H9 (cell line): ENCODE data around the gene KRT31. TPM values are rescaled to one million over a fixed set of nuclear protein-coding genes. Genes with fewer than 3 reads are reported as not detected.

Experiments
- DNase-seq: peaks from one replicate; pipeline ENCODE4 v3.0.0-alpha.2; 2017
- H2AFZ ChIP-seq: one replicate; pipeline ENCODE4 v1.6.1; 2013; ENCODE audit warnings: mild to moderate bottlenecking, low read length, control low read depth, moderate library complexity
- H2AK5ac ChIP-seq: 2 replicates; pipeline ENCODE4 v1.6.1; 2013; ENCODE audit warnings: low read length, control low read depth, mixed read lengths; ENCODE audit not compliant: insufficient read length
- H2BK120ac ChIP-seq: one replicate; pipeline ENCODE4 v1.6.1; 2013; ENCODE audit warnings: low read depth, mild to moderate bottlenecking, low read length, control low read depth, inconsistent platforms; ENCODE audit not compliant: poor library complexity, severe bottlenecking
- H2BK12ac ChIP-seq: 2 replicates; pipeline ENCODE4 v1.6.1; 2013; ENCODE audit warnings: low read length, control low read depth, mixed read lengths, low read depth; ENCODE audit not compliant: insufficient read length
- H2BK15ac ChIP-seq: 2 replicates; pipeline ENCODE4 v1.6.1; 2013; ENCODE audit warnings: low read depth, low read length, control low read depth
- H2BK20ac ChIP-seq: one replicate; pipeline ENCODE4 v1.6.1; 2013; ENCODE audit warnings: low read depth, mild to moderate bottlenecking, low read length, control low read depth, inconsistent platforms; ENCODE audit not compliant: poor library complexity, severe bottlenecking
- H2BK5ac ChIP-seq: 2 replicates; pipeline ENCODE4 v1.6.1; 2013; ENCODE audit warnings: low read length, control low read depth, mixed read lengths; ENCODE audit not compliant: insufficient read length
- H3K14ac ChIP-seq: 2 replicates; pipeline ENCODE4 v1.6.1; 2013; ENCODE audit warnings: low read length, control low read depth; ENCODE audit not compliant: insufficient read depth
- H3K18ac ChIP-seq: 2 replicates; pipeline ENCODE4 v1.6.1; 2013; ENCODE audit warnings: low read depth, mild to moderate bottlenecking, mixed read lengths, low read length, control low read depth; ENCODE audit not compliant: insufficient read length
- H3K23ac ChIP-seq: 2 replicates; pipeline ENCODE4 v1.6.1; 2013; ENCODE audit warnings: low read length, control low read depth, mixed read lengths, low read depth; ENCODE audit not compliant: insufficient read length
- H3K23me2 ChIP-seq: 2 replicates; pipeline ENCODE4 v1.6.1; 2013; ENCODE audit warnings: low read depth, mild to moderate bottlenecking, mixed read lengths, low read length, control low read depth; ENCODE audit not compliant: insufficient read length, poor library complexity, severe bottlenecking
- H3K27ac ChIP-seq: 2 replicates; pipeline ENCODE4 v1.5.1; 2013; ENCODE audit warnings: low read length, control low read depth, mixed read lengths, low read depth; ENCODE audit not compliant: insufficient read length
- H3K27me3 ChIP-seq: 2 replicates; pipeline ENCODE4 v1.6.1; 2013; ENCODE audit warnings: low read length, control low read depth, inconsistent platforms; ENCODE audit not compliant: insufficient read depth
- H3K4ac ChIP-seq: 2 replicates; pipeline ENCODE4 v1.6.1; 2013; ENCODE audit warnings: low read depth, mild to moderate bottlenecking, control low read depth, inconsistent platforms, low read length, moderate library complexity
- H3K4me1 ChIP-seq: 2 replicates; pipeline ENCODE4 v1.6.1; 2013; ENCODE audit warnings: low read length, control low read depth, inconsistent platforms; ENCODE audit not compliant: insufficient read depth
- H3K4me2 ChIP-seq: 2 replicates; pipeline ENCODE4 v1.6.1; 2013; ENCODE audit warnings: low read length, control low read depth, mixed read lengths; ENCODE audit not compliant: insufficient read length, insufficient read depth
- H3K56ac ChIP-seq: 2 replicates; pipeline ENCODE4 v1.6.1; 2013; ENCODE audit warnings: low read depth, mild to moderate bottlenecking, mixed read lengths, low read length, control low read depth; ENCODE audit not compliant: insufficient read length
- H3K79me1 ChIP-seq: 2 replicates; pipeline ENCODE4 v1.6.1; 2013; ENCODE audit warnings: low read depth, mild to moderate bottlenecking, moderate library complexity, low read length, control low read depth, inconsistent platforms; ENCODE audit not compliant: insufficient read depth, poor library complexity, severe bottlenecking
- H3K79me2 ChIP-seq: 2 replicates; pipeline ENCODE4 v1.6.1; 2013; ENCODE audit warnings: low read length, control low read depth, inconsistent platforms; ENCODE audit not compliant: insufficient read depth
- H3K9ac ChIP-seq: 2 replicates; pipeline ENCODE4 v1.6.1; 2013; ENCODE audit warnings: low read length, control low read depth, mixed read lengths; ENCODE audit not compliant: insufficient read length; ENCODE audit errors: extremely low read depth
- H3K9me3 ChIP-seq: one replicate; pipeline ENCODE4 v1.6.1; 2013; ENCODE audit warnings: low read depth, low read length, inconsistent platforms; ENCODE audit not compliant: control insufficient read depth
- H3T11ph ChIP-seq: one replicate; pipeline ENCODE4 v1.6.1; 2013; ENCODE audit warnings: mild to moderate bottlenecking, low read length, control low read depth, inconsistent platforms
- H4K20me1 ChIP-seq: one replicate; pipeline ENCODE4 v1.6.1; 2013; ENCODE audit not compliant: control insufficient read depth, insufficient read length, insufficient read depth
- H4K5ac ChIP-seq: 2 replicates; pipeline ENCODE4 v1.6.1; 2013; ENCODE audit warnings: low read depth, mild to moderate bottlenecking, mixed read lengths, low read length, control low read depth; ENCODE audit not compliant: insufficient read length
- H4K8ac ChIP-seq: replicated peaks from 2 replicates; pipeline ENCODE4 v1.6.1; 2013; ENCODE audit warnings: low read length, control low read depth, mixed read lengths, low read depth; ENCODE audit not compliant: insufficient read length
- H4K91ac ChIP-seq: 2 replicates; pipeline ENCODE4 v1.6.1; 2013; ENCODE audit warnings: low read depth, mild to moderate bottlenecking, moderate library complexity, mixed read lengths, low read length, control low read depth; ENCODE audit not compliant: insufficient read length
- H3K27ac Mint-ChIP-seq, 3 experiments: 2 replicates in 2 of 3; 3 replicates in 1 of 3; pipeline ENCODE4 v1.8.0; 2020 to 2021; ENCODE audit warnings: mixed read lengths in 3 of 3, mild to moderate bottlenecking in 1 of 3, moderate library complexity in 1 of 3
- H3K27me3 Mint-ChIP-seq: 2 replicates; pipeline ENCODE4 v1.8.0; 2021; ENCODE audit warnings: low read depth, mild to moderate bottlenecking, moderate library complexity, mixed read lengths
- H3K36me3 Mint-ChIP-seq, 3 experiments: 2 replicates in 2 of 3; 3 replicates in 1 of 3; pipeline ENCODE4 v1.8.0; 2020 to 2021; ENCODE audit warnings: low read depth in 3 of 3, mixed read lengths in 3 of 3; ENCODE audit not compliant: insufficient read depth in 1 of 3
- H3K4me1 Mint-ChIP-seq, 2 experiments: 2 replicates each; pipeline ENCODE4 v1.8.0; 2020; ENCODE audit warnings: mixed read lengths in 2 of 2
- H3K4me3 Mint-ChIP-seq, 2 experiments: 2 replicates in 1 of 2; 3 replicates in 1 of 2; pipeline ENCODE4 v1.8.0; 2020 to 2021; ENCODE audit warnings: mild to moderate bottlenecking in 2 of 2, mixed read lengths in 2 of 2, moderate library complexity in 1 of 2
- H3K9me3 Mint-ChIP-seq, 2 experiments: 2 replicates in 1 of 2; 3 replicates in 1 of 2; pipeline ENCODE4 v1.8.0; 2020; ENCODE audit warnings: mild to moderate bottlenecking in 2 of 2, mixed read lengths in 2 of 2, moderate library complexity in 1 of 2
- CTCF ChIP-seq: fragments of 200-600 bp; sonication (generic); conservative IDR thresholded peaks from 3 replicates; pipeline ENCODE4 v1.8.0; 2021; ENCODE audit warnings: antibody characterized with exemption, mild to moderate bottlenecking
- WGBS: extraction: QIAGEN DNeasy Blood & Tissue Kit; methylation state at CpG from one replicate; pipeline ENCODE4 v1.1.7; 2013; ENCODE audit warnings: missing lambda C conversion rate, low lambda C conversion rate, mixed read lengths; ENCODE audit not compliant: insufficient read length; ENCODE audit errors: extremely low coverage; 5-methylcytosine and 5-hydroxymethylcytosine counted together
- total RNA-seq: library from RNA; stranded (reverse); gene quantifications from 2 replicates; pipeline ENCODE4 v1.2.1, GENCODE V29; 2021

Gene KRT31
- total RNA-seq, 1 experiment from 2014 or later: not detected

GRCh38 chr17:41394254-41394996, 3.0 kb downstream of the KRT31 start:
- H3K9me3 ChIP-seq: no peaks in the 10 kb centered on the region
- no peak overlapping the region for H3K4me3 Mint-ChIP-seq
- no peak overlapping the region for H3K4me2 ChIP-seq
- no peak overlapping the region for H2BK5ac ChIP-seq
- no peaks in the 10 kb centered on the region for H3K79me1 ChIP-seq
- H3K56ac ChIP-seq: no peak overlapping the region
- H3K23ac ChIP-seq: no peak overlapping the region
- H3K14ac ChIP-seq: no peak overlapping the region
- no peak overlapping the region for H2AK5ac ChIP-seq
- no peak for DNase-seq
- H2BK15ac ChIP-seq: no peak overlapping the region
- H4K8ac ChIP-seq: no peak overlapping the region
- no peaks in the 10 kb centered on the region for H3K36me3 Mint-ChIP-seq
- WGBS: no CpG with 5 or more reads among the region's 10 CpGs
- H3K4ac ChIP-seq: no peak overlapping the region
- no peak overlapping the region for H3K18ac ChIP-seq
- H3K27me3 Mint-ChIP-seq: no peaks in the 10 kb centered on the region; the same call in none of the 2 replicates
- no peaks in the 10 kb centered on the region; a peak in 1 of 5 replicates for H3K9me3 Mint-ChIP-seq
- H3K4me1 Mint-ChIP-seq: 0 out of 4 replicates have a peak, but pooled peaks cover 0 to 3% of the 10 kb centered on the region in 2 experiments
- no peak overlapping the region for H2BK120ac ChIP-seq
- no peaks in the 10 kb centered on the region for H3K27me3 ChIP-seq
- no peaks in the 10 kb centered on the region for H3K4me1 ChIP-seq
- no peaks in the 10 kb centered on the region for H3K23me2 ChIP-seq
- H4K5ac ChIP-seq: no peak overlapping the region
- no peak for TF ChIP-seq CTCF
- no peak overlapping the region for H2BK12ac ChIP-seq
- no peak overlapping the region for H2BK20ac ChIP-seq
- no peaks in the 10 kb centered on the region for H4K20me1 ChIP-seq
- no peak overlapping the region for H3K27ac Mint-ChIP-seq
- no peak overlapping the region for H4K91ac ChIP-seq
- no peak overlapping the region for H2AFZ ChIP-seq
- no peak overlapping the region for H3K27ac ChIP-seq
- no peak overlapping the region for H3K9ac ChIP-seq
- H3K79me2 ChIP-seq: no peaks in the 10 kb centered on the region
- H3T11ph ChIP-seq: no peak overlapping the region
